HEK293 (cell line): Measurements from ENCODE around the gene ZWILCH.
"Not testable (repeated sequence)": the region's sequence is repeated elsewhere in the genome, so short reads cannot be mapped to it uniquely, and the experiment has no call there.

ENCODE experiments used
- CTCF ChIA-PET: fragments of 350-600 bp; formaldehyde crosslinking; extraction: SDS; loops from one replicate; lab custom pipeline; 2021; ENCODE audit warnings: antibody characterized with exemption; lab: Yijun Ruan, JAX
- POLR2A ChIA-PET: fragments of 300-600 bp; formaldehyde crosslinking; extraction: SDS; loops from one replicate; lab custom pipeline; 2020; ENCODE audit warnings: antibody characterized with exemption, inconsistent platforms; lab: Yijun Ruan, JAX
- H3K27ac ChIP-seq: fragments of 200-500 bp; sonication (Bioruptor generic); 2 replicates; pipeline ENCODE4 v1.5.1; 2014; ENCODE audit warnings: low read depth, low read length, control low read depth, inconsistent platforms; ENCODE audit errors: extremely low read depth
- H3K36me3 ChIP-seq, 2 experiments: fragments of 200-500 bp in 1 of 2; sonication (Bioruptor generic) in 1 of 2; 1 replicate in 1 of 2; 2 replicates in 1 of 2; pipeline ENCODE4 v1.5.1; 2014 to 2017; ENCODE audit warnings: inconsistent platforms in 2 of 2, low read length in 2 of 2; ENCODE audit not compliant: control insufficient read depth in 2 of 2, insufficient read depth in 1 of 2
- H3K4me1 ChIP-seq: fragments of 200-500 bp; sonication (Bioruptor generic); 2 replicates; pipeline ENCODE4 v1.5.1; 2014; ENCODE audit warnings: mild to moderate bottlenecking, low read length, inconsistent platforms; ENCODE audit not compliant: control insufficient read depth, insufficient read depth
- H3K4me3 ChIP-seq: 2 replicates; pipeline ENCODE4 v1.5.1; 2011; ENCODE audit warnings: low read depth, mild to moderate bottlenecking, control low read depth, low read length, moderate library complexity
- H3K9me3 ChIP-seq: fragments of 200-500 bp; sonication (Bioruptor generic); 2 replicates; pipeline ENCODE4 v1.5.1; 2014; ENCODE audit warnings: low read depth, low read length, inconsistent platforms; ENCODE audit not compliant: control insufficient read depth, insufficient read depth
- GLI2 ChIP-seq: fragments of 450-650 bp; formaldehyde crosslinking; IDR thresholded peaks from 2 replicates; pipeline ENCODE4; 2017; ENCODE audit warnings: missing biosample characterization, missing genetic modification characterization, low read depth, borderline replicate concordance
- KLF7 ChIP-seq: fragments of 450-650 bp; formaldehyde crosslinking; IDR thresholded peaks from 2 replicates; pipeline ENCODE4 v1.5.1; 2016; ENCODE audit warnings: missing biosample characterization, missing genetic modification characterization, borderline replicate concordance
- RBAK ChIP-seq: fragments of 450-650 bp; formaldehyde crosslinking; IDR thresholded peaks from 2 replicates; pipeline ENCODE4 v1.5.1; 2016; ENCODE audit warnings: missing biosample characterization, missing genetic modification characterization
- REST ChIP-seq: fragments of 450-650 bp; formaldehyde crosslinking; IDR thresholded peaks from 2 replicates; pipeline ENCODE4 v1.5.1; 2016; ENCODE audit warnings: missing biosample characterization, missing genetic modification characterization
- TSHZ1 ChIP-seq: fragments of 450-650 bp; formaldehyde crosslinking; IDR thresholded peaks from 2 replicates; pipeline ENCODE4 v1.5.1; 2016; ENCODE audit warnings: missing biosample characterization, missing genetic modification characterization, borderline replicate concordance
- ZBTB21 ChIP-seq: fragments of 450-650 bp; formaldehyde crosslinking; IDR thresholded peaks from 2 replicates; pipeline ENCODE4 v1.5.1; 2017; ENCODE audit warnings: missing biosample characterization, missing genetic modification characterization
- ZBTB8A ChIP-seq: fragments of 450-650 bp; formaldehyde crosslinking; IDR thresholded peaks from 2 replicates; pipeline ENCODE4 v1.5.1; 2016; ENCODE audit warnings: missing biosample characterization, missing genetic modification characterization
- ZNF121 ChIP-seq: fragments of 450-650 bp; formaldehyde crosslinking; IDR thresholded peaks from 2 replicates; pipeline ENCODE4 v1.5.1; 2016; ENCODE audit warnings: missing biosample characterization, missing genetic modification characterization
- ZNF138 ChIP-seq: fragments of 450-650 bp; formaldehyde crosslinking; IDR thresholded peaks from 2 replicates; pipeline ENCODE4 v1.5.1; 2016; ENCODE audit warnings: missing biosample characterization, missing genetic modification characterization, borderline replicate concordance
- ZNF140 ChIP-seq: fragments of 450-650 bp; formaldehyde crosslinking; IDR thresholded peaks from 2 replicates; pipeline ENCODE4 v1.5.1; 2016; ENCODE audit warnings: missing biosample characterization, missing genetic modification characterization
- ZNF202 ChIP-seq: fragments of 450-650 bp; formaldehyde crosslinking; IDR thresholded peaks from 2 replicates; pipeline ENCODE4 v1.5.1; 2016; ENCODE audit warnings: missing biosample characterization, missing genetic modification characterization, borderline replicate concordance
- ZNF223 ChIP-seq: fragments of 450-650 bp; formaldehyde crosslinking; IDR thresholded peaks from 2 replicates; pipeline ENCODE4 v1.5.1; 2016; ENCODE audit warnings: missing biosample characterization, missing genetic modification characterization
- ZNF266 ChIP-seq: fragments of 450-650 bp; formaldehyde crosslinking; IDR thresholded peaks from 2 replicates; pipeline ENCODE4 v1.5.1; 2016; ENCODE audit warnings: missing biosample characterization, missing genetic modification characterization, low read depth
- ZNF292 ChIP-seq: fragments of 450-650 bp; formaldehyde crosslinking; IDR thresholded peaks from 2 replicates; pipeline ENCODE4 v1.5.1; 2016; ENCODE audit warnings: low read depth, missing biosample characterization, missing genetic modification characterization, borderline replicate concordance
- ZNF341 ChIP-seq: fragments of 450-650 bp; formaldehyde crosslinking; IDR thresholded peaks from 2 replicates; pipeline ENCODE4; 2016; ENCODE audit warnings: low read depth, missing biosample characterization, missing genetic modification characterization
- ZNF510 ChIP-seq: fragments of 450-650 bp; formaldehyde crosslinking; IDR thresholded peaks from 2 replicates; pipeline ENCODE4 v1.5.1; 2018; ENCODE audit warnings: mild to moderate bottlenecking, missing genetic modification characterization, missing biosample characterization; ENCODE audit not compliant: insufficient replicate concordance
- ZNF518A ChIP-seq: fragments of 450-650 bp; formaldehyde crosslinking; conservative IDR thresholded peaks from 2 replicates; pipeline ENCODE4 v1.5.1; 2016; ENCODE audit warnings: low read depth, missing biosample characterization, missing genetic modification characterization
- ZNF555 ChIP-seq: fragments of 450-650 bp; formaldehyde crosslinking; conservative IDR thresholded peaks from 2 replicates; pipeline ENCODE4 v1.5.1; 2017; ENCODE audit warnings: missing biosample characterization, mild to moderate bottlenecking, missing genetic modification characterization, inconsistent platforms
- ZNF558 ChIP-seq: fragments of 450-650 bp; formaldehyde crosslinking; IDR thresholded peaks from 2 replicates; pipeline ENCODE4 v1.5.1; 2016; ENCODE audit warnings: missing biosample characterization, missing genetic modification characterization
- ZNF560 ChIP-seq: fragments of 450-650 bp; formaldehyde crosslinking; IDR thresholded peaks from 2 replicates; pipeline ENCODE4 v1.5.1; 2017; ENCODE audit warnings: missing biosample characterization, missing genetic modification characterization, borderline replicate concordance
- ZNF623 ChIP-seq: fragments of 450-650 bp; formaldehyde crosslinking; IDR thresholded peaks from 2 replicates; pipeline ENCODE4 v1.5.1; 2016; ENCODE audit warnings: missing biosample characterization, missing genetic modification characterization
- ZNF629 ChIP-seq: fragments of 450-650 bp; formaldehyde crosslinking; IDR thresholded peaks from 2 replicates; pipeline ENCODE4 v1.5.1; 2017; ENCODE audit warnings: missing biosample characterization, missing genetic modification characterization
- ZNF654 ChIP-seq: fragments of 450-650 bp; formaldehyde crosslinking; IDR thresholded peaks from 2 replicates; pipeline ENCODE4 v1.5.1; 2016; ENCODE audit warnings: low read depth, missing biosample characterization, missing genetic modification characterization
- ZXDB ChIP-seq: fragments of 450-650 bp; formaldehyde crosslinking; IDR thresholded peaks from 2 replicates; pipeline ENCODE4 v1.5.1; 2016; ENCODE audit warnings: missing biosample characterization, missing genetic modification characterization

Gene ZWILCH

GRCh38 chr15:66461294-66461693 lies 43.8 kb upstream of the ZWILCH start:
- H3K4me1 ChIP-seq, H3K4me3 ChIP-seq, H3K9me3 ChIP-seq, POLR2A ChIA-PET, H3K27ac ChIP-seq, H3K36me3 ChIP-seq: not testable (repeated sequence)
- CTCF ChIA-PET: interaction anchor here (0.6 to 1.8 kb wide), 3 partner anchors 37 to 972 kb away, joined by 4 to 17 read pairs (median 4); partner anchors contain the start of gene SNAPC5
- TF ChIP-seq ZNF341: peak; percentile 31; the same call in 1 of the 2 replicates
- TF ChIP-seq KLF7 (tag by site-specific recombination): peak; percentile 29; the same call in 1 of the 2 replicates
- peak; percentile 65; the same call in 1 of the 2 replicates for TF ChIP-seq ZNF138
- TF ChIP-seq ZNF560 (tag by site-specific recombination): peak; percentile 86
- TF ChIP-seq TSHZ1 (tag by site-specific recombination): peak; percentile 39; the same call in 1 of the 2 replicates
- TF ChIP-seq ZBTB21: 0 out of 2 replicates have a peak, but pooled peaks have one; percentile 49
- TF ChIP-seq ZNF510 (tag by site-specific recombination): peak; percentile 75
- peak; percentile 83 for TF ChIP-seq ZNF558 (tag by site-specific recombination)
- TF ChIP-seq ZBTB8A (tag by site-specific recombination): peak; percentile 73
- TF ChIP-seq ZNF629 (tag by site-specific recombination): peak; percentile 56
- TF ChIP-seq ZNF518A: peak; percentile 92
- peak; percentile 40 for TF ChIP-seq ZNF654 (tag by site-specific recombination)
- 0 out of 2 replicates have a peak, but pooled peaks have one; percentile 24 for TF ChIP-seq RBAK
- peak; percentile 80; the same call in 1 of the 2 replicates for TF ChIP-seq ZNF202 (tag by site-specific recombination)
- peak; percentile 39; the same call in 1 of the 2 replicates for TF ChIP-seq ZNF223 (tag by site-specific recombination)
- TF ChIP-seq ZNF555: peak; percentile 84
- TF ChIP-seq ZNF266 (tag by site-specific recombination): peak; percentile 82; the same call in 1 of the 2 replicates
- TF ChIP-seq ZXDB: peak; percentile 61; the same call in 1 of the 2 replicates
- peak; percentile 70 for TF ChIP-seq REST (tag by site-specific recombination)
- peak; percentile 74 for TF ChIP-seq ZNF623 (tag by site-specific recombination)
- TF ChIP-seq ZNF292 (tag by site-specific recombination): 0 out of 2 replicates have a peak, but pooled peaks have one; percentile 49
- TF ChIP-seq ZNF121 (tag by site-specific recombination): 0 out of 2 replicates have a peak, but pooled peaks have one; percentile 9
- TF ChIP-seq ZNF140 (tag by site-specific recombination): peak; percentile 78
- TF ChIP-seq GLI2 (tag by site-specific recombination): peak; percentile 44; the same call in 1 of the 2 replicates
